ENCODE measurements around the gene AFF3. TPM values are rescaled to one million over a fixed set of nuclear protein-coding genes. Genes with fewer than 3 reads are reported as not detected.

The AFF3 gene
- total and polyA plus RNA-seq, 3 experiments from 2014 or later: 0.48 to 1.3 (median 0.53) TPM

GRCh38 chr2:99822474-99823207 lies 319.7 kb downstream of the AFF3 start:
- Histone ChIP-seq H3K36me3 (ENCODE audit: insufficient read depth, low read length) (no peaks in the 10 kb centered on the region), H3K4me1 (ENCODE audit: insufficient read depth, low read length) (no peaks in the 10 kb centered on the region), H3K27me3 (ENCODE audit: insufficient read depth, low read length, poor library complexity, severe bottlenecking) (no peaks in the 10 kb centered on the region), H3K4me3 (ENCODE audit: low read length) (no peak overlapping the region), H3K9me3 (ENCODE audit: low read length) (no peaks in the 10 kb centered on the region), H3K27ac (ENCODE audit: low read depth, low read length) (no peak overlapping the region)
- ChIA-PET CTCF (no interaction called here), POLR2A (no interaction called here)
- no peaks in the 10 kb centered on the region for H3K9me3 Mint-ChIP-seq
- H3K36me3 Mint-ChIP-seq: no peaks in the 10 kb centered on the region
- no peak overlapping the region for H3K27ac Mint-ChIP-seq
- no peak overlapping the region for H3K4me3 Mint-ChIP-seq
- H3K27me3 Mint-ChIP-seq: peaks cover 5 to 10% of the 10 kb centered on the region in 2 donors
- peaks cover 0 to 9% (median 0%) of the 10 kb centered on the region in 3 donors for H3K4me1 Mint-ChIP-seq
- no peak for DNase-seq

- Histone ChIP-seq H3K4me3 (ENCODE audit: low read length) (no peak overlapping the region), H3K4me1 (ENCODE audit: insufficient read depth, low read length) (no peaks in the 10 kb centered on the region), H3K9me3 (ENCODE audit: low read length) (no peaks in the 10 kb centered on the region), H3K27me3 (ENCODE audit: insufficient read depth, low read length, poor library complexity, severe bottlenecking) (no peaks in the 10 kb centered on the region), H3K36me3 (ENCODE audit: insufficient read depth, low read length) (no peaks in the 10 kb centered on the region), H3K27ac (ENCODE audit: low read depth, low read length) (no peak overlapping the region)
- no peak overlapping the region for H3K4me3 Mint-ChIP-seq
- H3K27ac Mint-ChIP-seq: no peak overlapping the region
- H3K9me3 Mint-ChIP-seq: no peaks in the 10 kb centered on the region
- H3K4me1 Mint-ChIP-seq: peaks cover 0 to 5% (median 0%) of the 10 kb centered on the region in 3 donors
- ChIA-PET CTCF (no interaction called here), POLR2A (no interaction called here)
- no peak for DNase-seq
- no peaks in the 10 kb centered on the region for H3K36me3 Mint-ChIP-seq
- peaks cover 5 to 14% of the 10 kb centered on the region in 2 donors for H3K27me3 Mint-ChIP-seq
Measured at GRCh38 chr2:99821984-99822383, 320.4 kb downstream of the AFF3 start.

GRCh38 chr2:99821572-99821971 lies 320.8 kb downstream of the AFF3 start:
- no peaks in the 10 kb centered on the region for H3K9me3 Mint-ChIP-seq
- no peak for DNase-seq
- no peaks in the 10 kb centered on the region for H3K36me3 ChIP-seq (ENCODE audit: insufficient read depth, low read length)

GRCh38 chr2:99821039-99821438 lies 321.4 kb downstream of the AFF3 start:
- POLR2A ChIA-PET: no interaction called here
- no peaks in the 10 kb centered on the region for H3K4me1 Mint-ChIP-seq
- H3K27me3 Mint-ChIP-seq: peaks cover 3 to 10% of the 10 kb centered on the region in 2 donors
- H3K27me3 ChIP-seq (ENCODE audit: insufficient read depth, low read length, poor library complexity, severe bottlenecking): no peaks in the 10 kb centered on the region
- no peak overlapping the region for H3K27ac ChIP-seq (ENCODE audit: low read depth, low read length)
- DNase-seq: no peak
- H3K9me3 Mint-ChIP-seq: no peaks in the 10 kb centered on the region
- no peaks in the 10 kb centered on the region for H3K36me3 Mint-ChIP-seq
- H3K9me3 ChIP-seq (ENCODE audit: low read length): no peaks in the 10 kb centered on the region
- H3K36me3 ChIP-seq (ENCODE audit: insufficient read depth, low read length): no peaks in the 10 kb centered on the region
- no peaks in the 10 kb centered on the region for H3K4me1 ChIP-seq (ENCODE audit: insufficient read depth, low read length)
- CTCF ChIA-PET: no interaction called here
- no peak overlapping the region for H3K4me3 Mint-ChIP-seq
- H3K4me3 ChIP-seq (ENCODE audit: low read length): no peak overlapping the region
- no peak overlapping the region for H3K27ac Mint-ChIP-seq

More at GRCh38 chr2:99821572-99821971, 320.8 kb downstream of the AFF3 start:
- Histone ChIP-seq H3K9me3 (ENCODE audit: low read length) (no peaks in the 10 kb centered on the region), H3K27ac (ENCODE audit: low read depth, low read length) (no peak overlapping the region), H3K27me3 (ENCODE audit: insufficient read depth, low read length, poor library complexity, severe bottlenecking) (no peaks in the 10 kb centered on the region), H3K4me3 (ENCODE audit: low read length) (no peak overlapping the region), H3K4me1 (ENCODE audit: insufficient read depth, low read length) (no peaks in the 10 kb centered on the region)
- H3K4me1 Mint-ChIP-seq: peaks cover 0 to 2% (median 0%) of the 10 kb centered on the region in 3 donors
- H3K27me3 Mint-ChIP-seq: peaks cover 7 to 14% of the 10 kb centered on the region in 2 donors
- H3K4me3 Mint-ChIP-seq: no peak overlapping the region
- CTCF ChIA-PET: no interaction called here
- H3K27ac Mint-ChIP-seq: no peak overlapping the region
- POLR2A ChIA-PET: no interaction called here
- no peaks in the 10 kb centered on the region for H3K36me3 Mint-ChIP-seq

- H3K27ac ChIP-seq (ENCODE audit: low read depth, low read length): no peak overlapping the region
- no peaks in the 10 kb centered on the region for H3K4me1 ChIP-seq (ENCODE audit: insufficient read depth, low read length)
Measured at GRCh38 chr2:99819766-99820165, 322.6 kb downstream of the AFF3 start.

GRCh38 chr2:99818842-99819241 lies 323.5 kb downstream of the AFF3 start:
- POLR2A ChIA-PET: no interaction called here
- Histone ChIP-seq H3K9me3 (ENCODE audit: low read length) (no peaks in the 10 kb centered on the region), H3K36me3 (ENCODE audit: insufficient read depth, low read length) (no peaks in the 10 kb centered on the region), H3K27ac (ENCODE audit: low read depth, low read length) (no peak overlapping the region), H3K4me3 (ENCODE audit: low read length) (no peak overlapping the region), H3K4me1 (ENCODE audit: insufficient read depth, low read length) (no peaks in the 10 kb centered on the region), H3K27me3 (ENCODE audit: insufficient read depth, low read length, poor library complexity, severe bottlenecking) (no peaks in the 10 kb centered on the region)
- no peak overlapping the region for H3K4me3 Mint-ChIP-seq
- H3K27ac Mint-ChIP-seq: no peak overlapping the region
- H3K27me3 Mint-ChIP-seq: peaks cover 3 to 4% of the 10 kb centered on the region in 2 donors
- no peak for DNase-seq
- CTCF ChIA-PET: no interaction called here
- H3K4me1 Mint-ChIP-seq: no peaks in the 10 kb centered on the region
- H3K9me3 Mint-ChIP-seq: no peaks in the 10 kb centered on the region
- H3K36me3 Mint-ChIP-seq: no peaks in the 10 kb centered on the region

More at GRCh38 chr2:99819766-99820165, 322.6 kb downstream of the AFF3 start:
- Mint-ChIP-seq H3K4me3 (no peak overlapping the region), H3K36me3 (no peaks in the 10 kb centered on the region), H3K27me3 (peaks cover 3 to 6% of the 10 kb centered on the region in 2 donors), H3K9me3 (no peaks in the 10 kb centered on the region), H3K4me1 (no peaks in the 10 kb centered on the region), H3K27ac (no peak overlapping the region)
- Histone ChIP-seq H3K27me3 (ENCODE audit: insufficient read depth, low read length, poor library complexity, severe bottlenecking) (no peaks in the 10 kb centered on the region), H3K9me3 (ENCODE audit: low read length) (no peaks in the 10 kb centered on the region), H3K4me3 (ENCODE audit: low read length) (no peak overlapping the region), H3K36me3 (ENCODE audit: insufficient read depth, low read length) (no peaks in the 10 kb centered on the region)
- POLR2A ChIA-PET: no interaction called here
- DNase-seq: no peak
- CTCF ChIA-PET: no interaction called here

- Histone ChIP-seq H3K4me1 (ENCODE audit: insufficient read depth, low read length) (no peaks in the 10 kb centered on the region), H3K9me3 (ENCODE audit: low read length) (no peaks in the 10 kb centered on the region), H3K36me3 (ENCODE audit: insufficient read depth, low read length) (no peaks in the 10 kb centered on the region), H3K27ac (ENCODE audit: low read depth, low read length) (no peak overlapping the region), H3K4me3 (ENCODE audit: low read length) (no peak overlapping the region), H3K27me3 (ENCODE audit: insufficient read depth, low read length, poor library complexity, severe bottlenecking) (no peaks in the 10 kb centered on the region)
- POLR2A ChIA-PET: no interaction called here
- Mint-ChIP-seq H3K27ac (no peak overlapping the region), H3K4me1 (no peaks in the 10 kb centered on the region), H3K4me3 (no peak overlapping the region), H3K9me3 (no peaks in the 10 kb centered on the region), H3K27me3 (peaks cover 3 to 4% of the 10 kb centered on the region in 2 donors), H3K36me3 (no peaks in the 10 kb centered on the region)
- CTCF ChIA-PET: no interaction called here
- no peak for DNase-seq
Measured at GRCh38 chr2:99816908-99817307, 325.5 kb downstream of the AFF3 start.

GRCh38 chr2:99812426-99812825 lies 330.0 kb downstream of the AFF3 start:
- Histone ChIP-seq H3K4me1 (ENCODE audit: insufficient read depth, low read length) (no peaks in the 10 kb centered on the region), H3K36me3 (ENCODE audit: insufficient read depth, low read length) (no peaks in the 10 kb centered on the region), H3K27me3 (ENCODE audit: insufficient read depth, low read length, poor library complexity, severe bottlenecking) (no peaks in the 10 kb centered on the region), H3K4me3 (ENCODE audit: low read length) (no peak overlapping the region), H3K27ac (ENCODE audit: low read depth, low read length) (no peak overlapping the region), H3K9me3 (ENCODE audit: low read length) (no peaks in the 10 kb centered on the region)
- Mint-ChIP-seq H3K9me3 (no peaks in the 10 kb centered on the region), H3K4me3 (no peak overlapping the region), H3K36me3 (no peaks in the 10 kb centered on the region), H3K27me3 (peaks cover 3 to 4% of the 10 kb centered on the region in 2 donors), H3K4me1 (no peaks in the 10 kb centered on the region), H3K27ac (no peak overlapping the region)
- no peak for DNase-seq
- ChIA-PET POLR2A (no interaction called here), CTCF (no interaction called here)

Measured in CD8-positive, alpha-beta memory T cell (primary cell).